NOMO-1 treated with dmso at 0.1 percent for 144 hours (cell line): ENCODE results near the gene HSPG2.

Experiments
- DNase-seq: peaks from one replicate; lab custom pipeline; 2025; ENCODE audit not compliant: unreplicated experiment; lab: John Stamatoyannopoulos, UW

The HSPG2 gene

GRCh38 chr1:21774835-21775549 lies 162.1 kb downstream of the HSPG2 start:
- no peak for DNase-seq

- no peak for DNase-seq
These were observed 163.5 kb downstream of the HSPG2 start for GRCh38 chr1:21773585-21773984.
